ENCODE data around the gene CDC16. TPM values are rescaled to one million over a fixed set of nuclear protein-coding genes. Genes with fewer than 3 reads are reported as not detected.

Gene CDC16
- total and polyA plus RNA-seq, 5 donors from 2014 or later = 16.1 to 56.8 (median 22.1) TPM

GRCh38 chr13:114321256-114321655, 86.6 kb downstream of the CDC16 start:
- no peaks in the 10 kb centered on the region for H3K9me3 Mint-ChIP-seq
- Histone ChIP-seq H3K4me3 (ENCODE audit: low read depth, low read length) (no peak overlapping the region), H3K27ac (ENCODE audit: insufficient read depth, low read length, poor library complexity, severe bottlenecking) (no peak overlapping the region), H3K9me3 (ENCODE audit: control insufficient read depth in 2 of 2, low read length in 2 of 2) (no peaks in the 10 kb centered on the region), H3K4me1 (ENCODE audit: control insufficient read depth, insufficient read depth, low read length, poor library complexity, severe bottlenecking) (peaks cover 19% of the 10 kb centered on the region), H3K27me3 (ENCODE audit: control insufficient read depth, insufficient read depth, low read length) (no peaks in the 10 kb centered on the region), H3K36me3 (ENCODE audit: control insufficient read depth, insufficient read depth, low read length) (peaks cover 58% of the 10 kb centered on the region)
- ATAC-seq (ENCODE audit: low read depth in 2 of 2) (no peak), DNase-seq (no peak)
- no peak overlapping the region for H3K4me3 Mint-ChIP-seq
- peaks cover 31 to 48% (median 39%) of the 10 kb centered on the region in 4 donors for H3K4me1 Mint-ChIP-seq
- H3K27me3 Mint-ChIP-seq = no peaks in the 10 kb centered on the region
- peak overlapping the region in 2 of 3 donors; percentile 33 to 35 for H3K27ac Mint-ChIP-seq
- H3K36me3 Mint-ChIP-seq = peaks cover 47% of the 10 kb centered on the region

Other genes with a start within 250 kb of the CDC16 start
- gene RASA3, start 102.3 kb upstream of the CDC16 start, total RNA-seq = 265 TPM
- gene RASA3, start 102.3 kb upstream of the CDC16 start, polyA plus RNA-seq = 100 to 1,000 TPM in 1 of 4 donors, 10 to 100 TPM in 3; 93.8 to 116 (median 99.6) TPM
- not detected for gene CFAP97D2, start 55.6 kb upstream of the CDC16 start, total RNA-seq
- gene CFAP97D2, start 55.6 kb upstream of the CDC16 start, polyA plus RNA-seq = under 1 TPM in 2 of 4 donors, not detected in 2; 0.22 to 0.86 TPM
- 50.0 TPM for gene UPF3A, start 46.7 kb downstream of the CDC16 start, total RNA-seq
- 10 to 100 TPM; 14.5 to 30.7 (median 16.4) TPM for gene UPF3A, start 46.7 kb downstream of the CDC16 start, polyA plus RNA-seq
- 12.9 TPM for gene CHAMP1, start 79.6 kb downstream of the CDC16 start, total RNA-seq
- gene CHAMP1, start 79.6 kb downstream of the CDC16 start, polyA plus RNA-seq = 1 to 10 TPM; 7.8 to 9.6 (median 8.6) TPM

Measured in CD4-positive, CD25-positive, alpha-beta regulatory T cell (primary cell).